Measurements from ENCODE around the gene PSMB7. TPM values are rescaled to one million over a fixed set of nuclear protein-coding genes. Genes with fewer than 3 reads are reported as not detected.

PSMB7 gene
- total RNA-seq, 3 donors from 2014 or later, result 298 to 324 (median 309) TPM

DNA sequence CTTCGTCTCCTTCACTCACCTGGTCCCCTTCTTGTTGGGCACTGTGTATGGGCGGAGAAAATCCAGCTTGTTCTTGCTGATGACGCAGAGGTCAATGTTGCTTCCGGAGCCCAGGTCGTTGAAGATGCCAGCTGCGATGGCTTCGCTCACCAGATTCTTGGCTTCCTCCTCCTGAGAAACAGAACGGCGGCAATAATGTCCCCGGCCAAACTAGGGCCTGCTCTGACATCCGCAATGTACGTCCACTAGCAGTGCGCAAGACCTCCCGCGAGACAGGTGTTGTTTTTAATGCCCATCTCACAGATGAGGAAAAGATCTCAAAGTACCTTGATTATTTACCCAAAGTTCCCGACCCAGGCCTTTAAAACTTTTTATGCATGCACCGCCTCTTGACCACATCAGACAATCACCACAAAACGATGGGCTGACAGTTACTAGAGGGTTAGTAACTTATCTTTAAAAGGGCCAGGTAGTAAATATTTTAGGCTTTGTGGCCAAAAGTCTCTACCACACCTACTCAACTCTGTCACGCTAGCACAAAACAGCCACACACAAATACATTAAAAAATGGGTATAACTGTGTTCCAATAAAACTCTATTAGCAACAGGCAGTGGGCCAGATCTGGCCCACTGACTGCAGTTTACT, 58.4 kb downstream of the PSMB7 start:
- ATAC-seq (no peak), DNase-seq (no peak)
- Mint-ChIP-seq H3K4me1 (ENCODE audit: low read depth) (peaks cover 43% of the 10 kb centered on the region), H3K36me3 (ENCODE audit: insufficient read depth) (peaks cover 18% of the 10 kb centered on the region), H3K4me3 (no peak overlapping the region), H3K9me3 (no peaks in the 10 kb centered on the region), H3K27me3 (ENCODE audit: low read depth) (no peaks in the 10 kb centered on the region)

DNA sequence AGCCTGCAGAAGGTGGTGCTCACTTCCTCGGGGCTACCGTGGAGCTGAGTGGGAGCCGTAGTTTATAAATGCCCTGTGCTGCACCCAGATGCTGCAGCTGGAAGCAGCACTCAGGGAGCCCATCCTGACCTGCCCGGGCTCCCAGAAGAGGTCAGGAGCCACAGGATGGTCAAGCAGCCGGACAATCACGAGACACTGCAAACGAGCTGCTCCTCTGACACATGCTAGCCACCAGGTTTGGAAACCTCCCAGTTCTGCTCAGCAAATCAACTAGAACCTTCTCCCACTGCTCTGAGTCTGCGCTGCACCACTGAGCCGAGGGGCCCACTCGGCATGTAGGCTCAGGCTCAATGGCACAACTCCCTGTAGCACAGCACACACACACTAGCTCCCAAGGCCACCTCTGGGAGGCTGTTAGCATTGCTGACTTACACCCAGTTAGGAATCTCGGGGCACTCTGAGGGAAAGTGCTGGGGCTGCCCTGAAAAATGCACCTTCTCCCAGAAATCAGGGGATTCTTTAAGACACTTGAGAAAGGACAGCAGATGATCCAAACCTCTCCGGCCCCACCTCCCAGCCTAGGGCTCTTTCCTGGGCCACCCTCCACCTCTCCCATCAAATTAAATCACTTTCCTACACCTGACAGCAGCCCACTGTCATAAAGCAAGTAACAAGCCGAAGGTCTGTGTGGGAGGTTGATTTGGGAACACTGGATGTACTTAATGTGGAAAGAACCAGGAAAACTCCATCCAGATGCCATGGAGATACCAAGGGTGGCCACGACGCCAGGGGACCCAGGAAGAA, 59.1 kb downstream of the PSMB7 start:
- peaks cover 41% of the 10 kb centered on the region for H3K4me1 Mint-ChIP-seq (ENCODE audit: low read depth)
- H3K36me3 Mint-ChIP-seq (ENCODE audit: insufficient read depth), result peaks cover 24% of the 10 kb centered on the region
- no peaks in the 10 kb centered on the region for H3K27me3 Mint-ChIP-seq (ENCODE audit: low read depth)
- no peaks in the 10 kb centered on the region for H3K9me3 Mint-ChIP-seq
- no peak for DNase-seq
- H3K4me3 Mint-ChIP-seq, result no peak overlapping the region
- no peak for ATAC-seq

DNA sequence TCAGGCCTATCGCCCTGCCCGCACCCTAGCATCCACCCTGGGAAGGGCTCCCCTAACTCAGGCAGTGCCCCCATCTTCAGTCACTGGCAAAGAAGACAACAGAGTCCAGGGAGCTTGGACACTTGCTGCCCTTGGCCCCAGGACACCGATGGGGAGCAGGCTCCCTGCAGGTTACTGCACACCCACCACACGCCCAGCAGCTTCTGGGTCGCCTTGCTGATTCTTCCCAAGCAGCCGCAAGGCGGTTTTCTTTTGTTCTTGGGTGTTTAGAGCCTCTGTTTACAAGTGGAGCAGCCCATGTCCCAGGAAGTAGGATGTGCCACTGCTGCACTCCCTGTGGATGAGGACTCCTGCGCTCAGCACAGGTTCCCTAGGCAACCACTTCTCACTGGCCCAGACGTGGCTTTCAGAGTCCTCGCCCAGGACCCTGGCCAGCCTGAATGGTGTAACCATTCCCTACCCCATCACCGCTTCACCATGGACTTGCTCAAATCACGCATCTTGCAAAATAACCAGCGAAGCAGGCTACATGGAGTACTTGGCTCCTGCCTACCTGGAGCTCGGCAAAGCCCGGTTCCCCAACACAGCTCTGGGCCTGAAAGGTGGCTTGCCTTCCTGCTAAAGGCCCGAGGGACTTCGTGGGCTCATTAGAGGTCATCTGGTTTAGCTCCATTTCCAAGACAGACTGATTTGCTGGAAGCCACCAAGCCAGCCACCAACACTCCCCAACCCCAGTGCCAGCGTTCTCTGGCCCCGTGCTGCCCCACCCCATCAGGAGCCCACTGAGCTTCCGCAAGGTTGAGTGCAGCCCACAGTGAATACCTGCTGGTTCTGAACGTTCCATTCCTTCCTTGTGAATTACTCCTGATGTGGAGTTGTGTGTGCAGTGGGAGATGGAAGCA, 60.0 kb downstream of the PSMB7 start:
- H3K4me3 Mint-ChIP-seq, result no peak overlapping the region
- H3K4me1 Mint-ChIP-seq (ENCODE audit: low read depth), result peaks cover 32% of the 10 kb centered on the region
- DNase-seq, result no peak
- no peak for ATAC-seq
- no peaks in the 10 kb centered on the region for H3K9me3 Mint-ChIP-seq
- H3K27me3 Mint-ChIP-seq (ENCODE audit: low read depth), result no peaks in the 10 kb centered on the region
- H3K36me3 Mint-ChIP-seq (ENCODE audit: insufficient read depth), result peaks cover 27% of the 10 kb centered on the region

DNA sequence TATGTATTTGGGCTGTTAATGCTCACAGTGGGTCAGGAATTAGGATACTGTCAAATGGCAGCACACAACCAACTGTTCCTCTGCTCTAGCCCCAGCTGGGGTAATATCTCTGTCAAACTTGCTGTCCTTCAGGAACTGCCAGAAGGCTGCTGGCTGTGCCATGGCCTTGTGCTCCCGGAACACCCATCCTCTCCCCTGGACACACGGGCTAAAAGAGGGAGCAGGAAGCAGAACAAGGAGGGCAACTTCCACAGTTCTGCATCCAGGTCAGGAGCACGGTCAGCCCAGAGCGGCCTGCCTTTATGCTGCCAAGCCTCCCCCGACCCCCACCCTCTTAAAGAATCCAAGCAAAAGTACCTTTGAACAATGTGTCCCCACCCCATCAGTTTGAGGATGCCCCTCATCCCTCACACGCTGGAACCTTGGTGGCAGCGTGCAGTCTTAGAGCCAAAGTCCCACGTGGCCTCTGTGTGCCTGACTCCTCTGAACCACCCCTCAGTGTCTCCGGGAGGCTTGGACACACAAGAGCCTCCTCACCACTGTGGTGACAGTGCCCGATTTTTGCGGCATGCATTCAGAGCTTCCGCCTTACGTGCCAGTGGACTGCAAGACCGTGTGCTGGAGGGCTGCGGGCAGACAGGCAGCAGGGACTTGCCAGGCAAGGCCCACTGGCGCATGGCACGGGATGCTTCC, 60.8 kb downstream of the PSMB7 start:
- Mint-ChIP-seq H3K27me3 (ENCODE audit: low read depth) (no peaks in the 10 kb centered on the region), H3K4me3 (no peak overlapping the region), H3K36me3 (ENCODE audit: insufficient read depth) (peaks cover 27% of the 10 kb centered on the region), H3K4me1 (ENCODE audit: low read depth) (peaks cover 25% of the 10 kb centered on the region), H3K9me3 (no peaks in the 10 kb centered on the region)
- no peak for ATAC-seq
- no peak for DNase-seq

DNA sequence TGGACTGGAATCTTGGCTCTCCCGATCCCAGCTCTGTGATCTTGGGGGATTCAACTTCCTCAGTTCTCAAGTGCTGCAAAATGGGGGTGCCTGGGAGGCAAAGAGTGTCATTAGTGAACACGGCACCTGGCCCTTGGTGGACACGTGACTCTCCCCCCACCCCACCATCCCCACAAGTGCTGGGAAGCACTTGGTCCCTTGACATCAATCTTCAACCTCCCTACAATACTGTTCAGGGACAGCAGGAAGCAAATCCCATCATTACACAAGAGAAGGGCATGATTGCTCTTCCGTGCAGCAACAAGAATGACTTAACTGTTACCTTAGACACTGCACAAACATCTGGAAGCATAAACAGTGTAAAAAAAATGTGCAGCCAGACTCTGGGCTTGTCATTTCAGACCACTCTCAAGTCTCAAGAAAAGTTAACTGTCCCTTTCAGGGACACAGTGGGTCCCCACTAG, 61.4 kb downstream of the PSMB7 start:
- ATAC-seq (no peak), DNase-seq (no peak)
- no peaks in the 10 kb centered on the region for H3K9me3 Mint-ChIP-seq
- no peaks in the 10 kb centered on the region for H3K27me3 Mint-ChIP-seq (ENCODE audit: low read depth)
- H3K36me3 Mint-ChIP-seq (ENCODE audit: insufficient read depth), result peaks cover 29% of the 10 kb centered on the region
- peaks cover 20% of the 10 kb centered on the region for H3K4me1 Mint-ChIP-seq (ENCODE audit: low read depth)
- H3K4me3 Mint-ChIP-seq, result no peak overlapping the region

DNA sequence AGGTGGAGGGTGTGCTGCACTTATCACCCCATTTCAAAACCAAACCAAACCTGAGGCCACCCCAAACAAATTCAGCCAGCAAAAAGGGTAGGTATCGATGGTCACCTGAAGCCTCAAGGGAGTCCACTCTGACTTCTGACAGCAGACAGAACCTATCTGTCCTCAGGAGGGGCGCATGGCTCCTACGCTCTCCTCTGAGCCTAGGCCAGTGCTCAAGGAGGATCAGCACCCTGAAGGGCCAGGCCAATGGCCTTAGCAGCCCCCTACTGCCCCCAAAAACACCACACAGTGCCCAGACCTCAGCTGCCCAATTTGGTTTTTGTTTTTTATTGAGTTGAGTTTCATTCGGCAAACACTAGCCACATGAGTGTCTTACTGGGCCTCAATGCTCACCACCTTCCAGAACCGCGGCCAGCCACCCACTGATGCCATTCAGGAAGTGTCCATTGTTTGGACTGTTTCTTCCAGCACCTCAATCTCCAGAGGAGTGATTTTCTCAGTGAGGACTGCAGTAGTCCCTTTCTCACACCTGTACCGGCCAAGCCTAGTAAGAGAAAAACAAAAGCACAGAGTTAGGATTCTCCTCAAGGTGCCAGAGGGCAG, 62.0 kb downstream of the PSMB7 start:
- no peaks in the 10 kb centered on the region for H3K27me3 Mint-ChIP-seq (ENCODE audit: low read depth)
- H3K4me3 Mint-ChIP-seq, result no peak overlapping the region

DNA sequence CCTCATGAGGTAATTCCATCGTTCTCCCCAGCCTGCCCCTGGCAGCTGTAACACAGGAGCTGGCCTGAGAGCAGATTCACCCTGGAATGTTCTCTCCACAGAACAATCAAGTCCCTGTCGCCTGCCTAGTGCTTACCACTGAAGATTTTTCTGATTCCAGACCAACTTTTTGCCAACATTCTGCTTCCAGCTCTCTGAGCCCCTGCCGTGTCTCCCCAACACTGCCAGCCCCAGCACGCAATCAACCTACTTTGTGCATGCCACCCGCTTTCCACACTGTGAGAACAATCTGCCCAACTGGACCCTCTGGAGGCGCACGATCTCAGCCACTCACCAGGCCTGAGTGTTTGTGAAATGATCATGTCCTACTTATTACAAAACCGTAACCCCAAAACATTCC, 62.6 kb downstream of the PSMB7 start:
- peaks cover 8% of the 10 kb centered on the region for H3K4me1 Mint-ChIP-seq (ENCODE audit: low read depth)
- H3K9me3 Mint-ChIP-seq, result no peaks in the 10 kb centered on the region
- H3K4me3 Mint-ChIP-seq, result no peak overlapping the region
- H3K36me3 Mint-ChIP-seq (ENCODE audit: insufficient read depth), result peaks cover 29% of the 10 kb centered on the region
- ATAC-seq (no peak), DNase-seq (no peak)
- H3K27me3 Mint-ChIP-seq (ENCODE audit: low read depth), result no peaks in the 10 kb centered on the region

More for the DNA sequence above, 62.0 kb downstream of the PSMB7 start:
- Mint-ChIP-seq H3K4me1 (ENCODE audit: low read depth) (peaks cover 14% of the 10 kb centered on the region), H3K9me3 (no peaks in the 10 kb centered on the region), H3K36me3 (ENCODE audit: insufficient read depth) (peaks cover 29% of the 10 kb centered on the region)
- no peak for DNase-seq
- ATAC-seq, result no peak

DNA sequence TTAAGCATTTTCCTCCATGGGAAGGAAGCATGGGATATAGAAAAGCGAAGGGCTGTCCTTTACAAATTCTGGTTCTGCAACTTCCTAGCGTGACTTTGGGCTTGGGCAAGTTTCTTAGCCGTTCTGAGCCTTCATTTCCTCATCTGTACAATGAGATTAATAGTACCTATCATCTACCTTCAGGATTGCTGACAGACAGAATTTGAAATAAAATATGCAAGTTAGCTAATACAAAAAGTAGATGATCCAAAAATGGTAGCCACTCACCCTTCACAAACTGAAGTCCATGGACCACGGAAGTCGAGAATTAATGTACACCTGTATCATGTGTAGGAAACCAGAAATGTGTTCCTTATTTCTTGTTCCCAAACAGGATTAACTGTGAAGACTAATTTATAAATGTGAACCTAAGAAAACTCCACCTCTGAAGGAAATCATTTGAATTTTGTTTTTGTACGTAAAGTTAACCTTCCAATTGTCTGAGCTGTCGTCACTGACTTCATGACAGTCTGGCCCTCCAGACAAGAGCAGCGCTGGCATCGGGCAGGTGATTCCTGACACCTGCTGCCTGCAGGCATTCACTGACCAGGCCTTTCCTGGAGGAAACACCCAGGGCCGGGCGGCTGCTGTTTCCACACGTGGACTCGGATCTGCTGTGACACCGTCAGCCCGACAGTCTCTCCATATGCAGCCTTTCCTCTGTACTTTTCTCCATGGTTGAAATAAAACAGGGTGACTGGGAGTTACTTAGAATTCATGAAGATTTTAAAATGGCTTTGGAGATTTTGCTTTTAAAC, 63.4 kb downstream of the PSMB7 start:
- DNase-seq (no peak), ATAC-seq (no peak)
- no peak overlapping the region for H3K4me3 Mint-ChIP-seq
- peaks cover 29% of the 10 kb centered on the region for H3K36me3 Mint-ChIP-seq (ENCODE audit: insufficient read depth)
- H3K27me3 Mint-ChIP-seq (ENCODE audit: low read depth), result no peaks in the 10 kb centered on the region
- peaks cover under 1% of the 10 kb centered on the region for H3K4me1 Mint-ChIP-seq (ENCODE audit: low read depth)
- H3K9me3 Mint-ChIP-seq, result no peaks in the 10 kb centered on the region

DNA sequence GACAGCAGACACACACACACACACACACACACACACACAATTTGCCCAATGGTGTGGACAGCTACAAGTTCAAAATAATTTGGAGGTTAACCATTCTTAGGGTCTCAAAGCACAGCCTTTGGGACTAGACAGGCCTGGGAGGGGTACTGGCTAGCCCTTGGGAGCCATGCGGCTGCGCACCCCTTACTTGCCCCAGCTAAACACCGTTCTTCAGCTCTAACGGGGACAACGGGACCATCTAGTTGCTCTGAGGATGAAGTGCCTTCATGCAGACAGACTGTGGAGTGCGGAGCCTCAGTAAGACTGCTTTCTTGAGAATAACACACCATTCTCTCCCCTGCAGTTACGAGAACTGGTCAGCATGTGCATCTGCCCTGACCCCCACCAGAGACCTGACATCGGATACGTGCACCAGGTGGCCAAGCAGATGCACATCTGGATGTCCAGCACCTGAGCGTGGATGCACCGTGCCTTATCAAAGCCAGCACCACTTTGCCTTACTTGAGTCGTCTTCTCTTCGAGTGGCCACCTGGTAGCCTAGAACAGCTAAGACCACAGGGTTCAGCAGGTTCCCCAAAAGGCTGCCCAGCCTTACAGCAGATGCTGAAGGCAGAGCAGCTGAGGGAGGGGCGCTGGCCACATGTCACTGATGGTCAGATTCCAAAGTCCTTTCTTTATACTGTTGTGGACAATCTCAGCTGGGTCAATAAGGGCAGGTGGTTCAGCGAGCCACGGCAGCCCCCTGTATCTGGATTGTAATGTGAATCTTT, 64.6 kb downstream of the PSMB7 start:
- H3K27me3 Mint-ChIP-seq (ENCODE audit: low read depth), result no peaks in the 10 kb centered on the region
- DNase-seq (no peak), ATAC-seq (no peak)
- H3K4me1 Mint-ChIP-seq (ENCODE audit: low read depth), result no peaks in the 10 kb centered on the region
- no peak overlapping the region for H3K4me3 Mint-ChIP-seq
- peaks cover 25% of the 10 kb centered on the region for H3K36me3 Mint-ChIP-seq (ENCODE audit: insufficient read depth)
- no peaks in the 10 kb centered on the region for H3K9me3 Mint-ChIP-seq

DNA sequence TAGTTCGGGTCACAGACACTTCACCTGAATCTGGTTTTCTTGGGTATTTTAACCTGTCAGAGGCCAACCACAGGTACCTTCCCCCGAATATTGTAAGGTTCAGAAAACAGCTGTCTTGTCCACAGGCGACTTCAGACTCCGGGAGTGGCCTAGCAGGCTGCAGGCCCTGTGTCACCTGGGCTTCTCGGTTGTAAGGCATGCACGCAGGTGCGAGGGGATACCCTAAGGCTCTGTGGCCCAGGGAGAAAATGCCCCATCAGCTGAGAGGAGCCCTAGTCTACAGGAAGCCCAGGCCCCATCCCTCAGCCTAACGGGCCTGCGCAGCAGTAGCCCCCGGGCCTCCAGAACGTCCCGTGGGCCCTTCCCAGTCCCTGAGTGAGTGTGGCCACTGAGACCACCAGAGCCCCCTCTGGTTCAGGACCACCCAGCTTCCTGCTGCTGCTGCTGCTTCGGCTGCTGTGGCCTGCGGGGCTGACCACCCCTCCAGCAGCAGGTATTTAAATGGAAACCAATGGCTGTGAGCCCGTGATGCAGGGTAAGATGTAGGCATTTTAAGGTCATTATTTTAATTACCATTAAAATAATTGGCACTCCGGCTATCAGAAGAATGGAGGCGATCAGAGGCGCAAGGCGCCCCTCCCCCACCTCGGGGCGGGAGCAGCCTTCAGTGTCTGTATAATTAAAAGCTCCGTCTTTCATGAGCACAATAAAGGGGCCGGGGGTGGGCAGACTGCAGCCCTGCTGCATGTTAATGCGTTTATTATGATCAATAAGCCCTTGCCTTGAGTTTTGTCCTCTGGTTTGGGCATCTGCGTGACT, 65.4 kb downstream of the PSMB7 start:
- no peak for DNase-seq
- Mint-ChIP-seq H3K4me3 (no peak overlapping the region), H3K36me3 (ENCODE audit: insufficient read depth) (peaks cover 25% of the 10 kb centered on the region), H3K9me3 (no peaks in the 10 kb centered on the region), H3K4me1 (ENCODE audit: low read depth) (no peaks in the 10 kb centered on the region), H3K27me3 (ENCODE audit: low read depth) (no peaks in the 10 kb centered on the region)
- no peak for ATAC-seq

DNA sequence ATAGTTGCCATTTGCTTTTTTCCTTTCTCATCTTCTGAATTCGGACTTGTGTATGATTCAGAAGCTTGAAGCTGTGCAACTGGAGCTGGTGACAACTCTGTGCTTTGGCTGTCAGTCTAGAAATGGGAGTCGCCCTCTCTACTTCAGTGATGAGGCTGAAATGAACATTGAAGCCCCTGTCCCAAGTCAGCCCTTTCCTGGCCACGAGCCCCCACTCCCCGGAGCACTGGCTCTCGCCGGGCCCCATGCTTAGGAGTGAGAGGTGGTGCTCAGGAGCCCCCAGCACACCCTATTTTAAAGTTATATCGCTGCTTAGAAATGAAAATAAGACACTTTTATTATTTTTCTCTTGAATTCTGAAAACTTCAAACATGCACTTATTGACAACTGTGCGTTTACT, 66.0 kb downstream of the PSMB7 start:
- ATAC-seq (no peak), DNase-seq (no peak)
- Mint-ChIP-seq H3K27me3 (ENCODE audit: low read depth) (no peaks in the 10 kb centered on the region), H3K4me1 (ENCODE audit: low read depth) (no peaks in the 10 kb centered on the region), H3K9me3 (no peaks in the 10 kb centered on the region), H3K4me3 (no peak overlapping the region), H3K36me3 (ENCODE audit: insufficient read depth) (peaks cover 25% of the 10 kb centered on the region)

DNA sequence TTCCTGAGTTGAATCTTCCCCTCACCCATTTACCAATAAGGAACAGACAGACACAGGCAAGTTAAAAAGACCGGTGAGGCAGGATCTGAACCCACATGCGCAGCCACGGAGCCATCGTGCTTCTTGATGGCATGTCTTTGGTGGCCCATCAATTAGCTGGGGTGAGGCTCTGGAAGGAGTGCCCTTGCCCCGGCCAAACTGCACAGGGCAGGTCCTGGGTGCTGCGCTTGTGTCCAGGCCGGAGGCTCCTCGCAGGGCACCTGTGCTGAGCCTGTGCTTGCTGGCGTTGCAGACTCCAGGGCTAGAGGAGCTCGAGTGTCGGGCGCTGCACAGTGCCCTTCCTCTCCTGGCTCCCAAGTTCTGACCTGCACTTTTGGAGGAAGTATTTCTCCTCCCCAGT, 66.4 kb downstream of the PSMB7 start:
- Mint-ChIP-seq H3K36me3 (ENCODE audit: insufficient read depth) (peaks cover 23% of the 10 kb centered on the region), H3K27me3 (ENCODE audit: low read depth) (no peaks in the 10 kb centered on the region), H3K4me3 (no peak overlapping the region), H3K9me3 (no peaks in the 10 kb centered on the region), H3K4me1 (ENCODE audit: low read depth) (no peaks in the 10 kb centered on the region)
- ATAC-seq, result no peak
- DNase-seq, result no peak

Measured in activated T-cell treated with anti-CD3 and anti-CD28 coated beads, Interleukin-2, amount 50 U/mL, for 4 hours (primary cell).